Inflammatory macrophage treated with lipopolysaccharide for 4 hours (primary cell): ENCODE data around the gene ST6GALNAC1.

Experiments
- DNase-seq: peaks from one replicate; pipeline ENCODE4 v3.0.0-alpha.2; 2020

ST6GALNAC1 gene, protein sequence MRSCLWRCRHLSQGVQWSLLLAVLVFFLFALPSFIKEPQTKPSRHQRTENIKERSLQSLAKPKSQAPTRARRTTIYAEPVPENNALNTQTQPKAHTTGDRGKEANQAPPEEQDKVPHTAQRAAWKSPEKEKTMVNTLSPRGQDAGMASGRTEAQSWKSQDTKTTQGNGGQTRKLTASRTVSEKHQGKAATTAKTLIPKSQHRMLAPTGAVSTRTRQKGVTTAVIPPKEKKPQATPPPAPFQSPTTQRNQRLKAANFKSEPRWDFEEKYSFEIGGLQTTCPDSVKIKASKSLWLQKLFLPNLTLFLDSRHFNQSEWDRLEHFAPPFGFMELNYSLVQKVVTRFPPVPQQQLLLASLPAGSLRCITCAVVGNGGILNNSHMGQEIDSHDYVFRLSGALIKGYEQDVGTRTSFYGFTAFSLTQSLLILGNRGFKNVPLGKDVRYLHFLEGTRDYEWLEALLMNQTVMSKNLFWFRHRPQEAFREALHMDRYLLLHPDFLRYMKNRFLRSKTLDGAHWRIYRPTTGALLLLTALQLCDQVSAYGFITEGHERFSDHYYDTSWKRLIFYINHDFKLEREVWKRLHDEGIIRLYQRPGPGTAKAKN

DNA sequence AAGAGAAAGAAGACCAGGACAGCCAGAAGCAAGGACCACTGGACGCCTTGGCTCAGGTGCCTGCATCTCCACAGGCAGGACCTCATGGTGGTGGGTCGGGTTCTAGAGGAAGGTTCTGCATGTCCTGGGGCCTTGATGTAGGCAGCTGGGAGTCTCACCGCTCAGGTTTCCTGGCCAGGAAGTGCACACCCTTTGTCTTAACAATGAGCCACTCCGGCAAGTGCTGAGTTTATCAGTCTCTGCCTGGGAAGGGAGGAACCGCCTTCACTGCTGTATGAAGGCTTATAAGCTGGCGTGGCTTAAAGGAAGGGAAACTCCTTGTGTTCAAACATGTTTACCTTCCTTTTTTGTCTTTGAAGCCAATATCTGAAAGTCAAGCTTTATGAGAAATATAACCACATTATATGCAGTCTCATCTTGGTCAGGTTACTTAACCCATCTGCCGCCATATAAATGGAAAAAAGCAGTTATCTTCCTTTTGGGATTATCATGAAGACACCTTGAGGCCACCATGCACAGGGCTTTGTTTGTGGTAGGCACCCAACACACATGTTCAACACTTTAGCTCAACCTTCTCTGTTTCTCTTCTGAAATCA, at the start of gene ST6GALNAC1:
Gene ST6GALNAC1 (minus strand): TSS at position 205 of the 596 bp plus-strand sequence. CDS start 119 bp downstream, at position 86.
- no peak for DNase-seq

- no peak for DNase-seq
Observed at GRCh38 chr17:76691379-76692191, 48.0 kb upstream of the ST6GALNAC1 start.

DNA sequence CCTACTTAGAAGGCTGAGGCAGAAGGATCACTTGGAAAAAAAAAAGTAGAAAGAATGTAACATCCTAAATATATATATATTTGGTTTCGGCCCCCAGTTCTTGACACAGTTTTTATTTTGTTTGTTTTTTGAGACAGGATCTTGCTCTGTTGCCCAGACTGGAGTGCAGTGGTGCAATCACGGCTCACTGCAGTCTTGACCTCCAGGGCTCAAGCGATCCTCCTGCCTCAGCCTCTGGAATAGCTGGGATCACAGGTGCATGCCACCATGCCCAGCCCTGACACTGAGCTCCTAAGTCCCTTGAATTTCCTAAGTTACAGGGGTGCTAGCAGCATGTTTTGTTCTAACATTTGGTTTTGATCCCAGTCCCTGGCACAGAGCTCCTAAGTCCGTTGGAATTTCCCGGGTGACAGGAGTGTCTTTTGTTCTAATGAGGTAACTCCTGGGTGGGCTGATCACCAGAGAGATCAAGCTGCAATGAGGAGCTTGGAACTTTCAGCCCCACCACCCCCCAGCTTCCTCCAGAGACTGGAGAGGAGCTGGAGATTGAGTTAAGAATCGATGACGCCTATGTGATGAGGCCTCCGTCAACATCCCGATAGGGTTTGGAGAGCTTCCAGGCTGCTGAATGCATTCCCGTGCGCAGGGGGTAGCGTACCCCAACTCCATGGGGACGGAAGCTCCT, 47.2 kb upstream of the ST6GALNAC1 start:
- DNase-seq: no peak

DNA sequence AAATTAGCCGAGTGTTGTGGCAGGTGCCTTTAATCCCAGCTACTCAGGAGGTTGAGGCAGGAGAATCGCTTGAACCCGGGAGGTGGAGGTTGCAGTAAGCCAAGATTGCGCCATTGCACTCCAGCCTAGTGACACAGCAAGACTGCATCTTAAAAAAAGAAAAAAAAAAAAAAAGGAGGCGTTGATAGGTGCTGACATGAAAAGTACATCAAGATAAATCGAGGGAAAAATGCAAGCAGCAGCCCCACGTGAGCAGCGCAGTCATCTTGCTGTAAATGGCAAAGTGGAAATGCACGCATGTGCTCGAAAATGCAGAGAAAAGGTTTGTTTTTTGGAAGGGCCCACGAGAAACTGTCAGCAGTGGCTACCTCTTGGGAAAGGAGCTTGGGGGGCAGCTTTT, 46.3 kb upstream of the ST6GALNAC1 start:
- DNase-seq: no peak

GRCh38 chr17:76688165-76688622, 44.6 kb upstream of the ST6GALNAC1 start:
- DNase-seq: no peak

GRCh38 chr17:76687298-76688164, 44.0 kb upstream of the ST6GALNAC1 start:
- no peak for DNase-seq

GRCh38 chr17:76686538-76687297, 43.2 kb upstream of the ST6GALNAC1 start:
- no peak for DNase-seq

- no peak for DNase-seq
Observed at GRCh38 chr17:76685846-76686245, 42.3 kb upstream of the ST6GALNAC1 start.

DNA sequence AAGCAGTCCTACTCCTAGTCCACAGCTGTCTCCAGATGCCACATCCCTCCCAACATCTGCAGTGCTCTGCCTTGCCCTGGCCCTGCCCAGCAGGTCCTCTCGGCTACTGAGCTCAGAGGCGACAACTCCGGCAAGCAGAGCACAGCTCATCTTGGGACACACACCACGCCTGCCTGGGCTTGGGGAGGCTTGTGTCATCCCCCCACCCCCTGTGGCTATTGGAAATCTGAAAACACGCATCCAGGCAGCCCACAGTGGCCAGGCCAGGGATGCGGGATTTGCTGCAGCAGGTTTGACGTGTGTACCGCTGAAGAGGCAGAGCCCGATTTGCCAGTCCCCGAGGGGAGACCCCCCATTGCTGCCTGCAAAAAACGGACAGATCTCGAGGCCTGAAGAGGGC, 41.8 kb upstream of the ST6GALNAC1 start:
- no peak for DNase-seq

- DNase-seq: no peak
Observed at GRCh38 chr17:76684756-76685155, 41.2 kb upstream of the ST6GALNAC1 start.

GRCh38 chr17:76683921-76684745, 40.6 kb upstream of the ST6GALNAC1 start:
- DNase-seq: no peak

DNA sequence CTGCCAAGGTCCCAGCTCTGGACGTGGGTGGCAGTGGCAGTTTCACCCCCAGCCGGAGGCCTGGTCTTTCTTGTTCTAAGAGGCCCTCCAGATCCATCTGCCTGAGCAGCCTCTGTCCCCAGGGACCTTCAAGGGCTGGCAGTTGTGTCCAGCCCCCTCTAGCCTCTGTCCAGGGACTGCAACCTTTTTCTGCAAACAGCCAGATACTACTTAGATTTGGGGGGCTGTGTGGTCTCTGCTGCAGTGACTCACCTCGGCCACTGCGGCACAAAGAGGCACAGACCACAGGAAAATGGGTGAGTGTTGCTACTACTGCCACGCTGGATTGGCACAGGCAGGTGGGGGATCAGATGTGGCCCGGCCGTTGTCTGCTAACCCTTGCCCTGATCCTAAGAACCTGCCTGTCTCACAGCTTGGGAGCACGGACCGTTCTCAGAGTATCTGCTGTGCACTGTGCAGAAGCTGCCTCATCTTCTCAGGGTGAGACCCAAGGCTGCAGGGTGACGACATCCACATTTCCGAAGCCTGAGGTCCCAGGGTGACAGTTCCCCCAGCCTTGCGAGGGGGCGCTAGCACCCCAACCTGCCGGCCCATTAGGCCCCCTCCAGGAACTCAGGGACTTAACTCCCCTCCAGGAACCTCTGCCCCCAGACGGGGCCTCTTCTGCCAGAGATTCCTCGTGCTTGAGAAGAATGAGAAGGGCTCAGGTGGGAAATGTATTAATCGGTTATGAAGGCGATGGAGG, 39.6 kb upstream of the ST6GALNAC1 start:
- DNase-seq: no peak

DNA sequence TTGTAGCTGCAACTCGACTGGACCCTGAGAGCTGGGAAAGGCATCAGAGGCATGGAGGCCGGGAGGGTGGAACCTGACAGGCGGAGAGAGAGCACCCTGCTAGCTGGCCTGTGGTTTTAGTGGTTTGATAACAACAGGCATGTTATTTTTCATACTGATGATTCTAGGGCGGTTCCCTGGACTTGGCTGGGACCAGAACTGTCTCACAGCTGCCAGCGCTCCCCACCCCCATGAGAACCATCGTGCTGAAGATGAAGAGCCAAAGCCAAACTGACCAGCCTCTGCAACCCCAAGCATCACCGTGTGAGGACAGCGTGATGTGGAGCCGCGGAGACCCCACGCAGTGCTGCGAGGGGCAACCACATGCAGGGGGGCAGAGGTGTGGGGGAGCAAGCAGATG, 38.7 kb upstream of the ST6GALNAC1 start:
- DNase-seq: no peak

DNA sequence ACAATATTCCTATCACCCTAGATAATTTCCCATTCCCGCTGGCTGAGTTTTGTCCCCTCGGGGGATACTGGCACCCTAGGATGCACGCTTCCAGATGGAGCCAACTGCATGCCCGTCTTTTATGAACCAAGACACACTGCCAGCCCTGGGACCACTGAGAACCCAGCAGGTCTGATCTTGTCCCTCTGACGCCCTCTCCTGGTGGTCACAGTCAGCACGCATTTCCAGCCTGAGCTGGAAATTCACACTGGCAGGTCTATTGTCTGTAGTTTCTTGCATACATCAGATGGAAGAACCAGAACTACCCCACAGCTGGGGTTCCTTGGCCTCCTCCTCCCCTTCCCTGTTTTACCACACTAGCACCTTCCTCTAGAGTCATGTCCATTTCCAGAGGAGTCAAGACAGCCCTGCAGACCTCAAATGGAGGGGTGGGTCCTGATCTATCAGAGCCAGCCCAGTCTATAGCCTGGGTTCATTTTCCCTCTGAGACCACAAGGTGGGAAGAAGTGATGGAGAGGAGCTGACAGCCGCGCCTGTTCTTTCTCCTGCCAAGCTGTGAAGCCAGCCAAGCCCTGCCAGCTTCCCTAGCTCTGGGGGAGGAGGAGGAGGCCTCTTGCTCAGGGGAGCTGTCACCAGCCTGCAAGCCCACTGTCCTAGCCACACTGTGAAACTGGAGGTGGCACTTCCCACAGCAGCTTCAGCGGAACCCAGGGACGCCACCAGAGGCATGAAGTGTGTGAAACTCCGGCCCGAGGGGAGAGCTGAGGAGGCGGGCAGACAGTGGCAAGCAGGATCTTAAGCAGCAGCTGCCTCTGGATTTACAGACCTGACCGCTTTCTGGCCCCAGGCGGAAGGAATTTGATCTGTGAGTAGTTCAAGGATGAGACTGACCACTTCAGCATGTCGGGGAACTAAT, 37.9 kb upstream of the ST6GALNAC1 start:
- DNase-seq: peak; percentile 58

DNA sequence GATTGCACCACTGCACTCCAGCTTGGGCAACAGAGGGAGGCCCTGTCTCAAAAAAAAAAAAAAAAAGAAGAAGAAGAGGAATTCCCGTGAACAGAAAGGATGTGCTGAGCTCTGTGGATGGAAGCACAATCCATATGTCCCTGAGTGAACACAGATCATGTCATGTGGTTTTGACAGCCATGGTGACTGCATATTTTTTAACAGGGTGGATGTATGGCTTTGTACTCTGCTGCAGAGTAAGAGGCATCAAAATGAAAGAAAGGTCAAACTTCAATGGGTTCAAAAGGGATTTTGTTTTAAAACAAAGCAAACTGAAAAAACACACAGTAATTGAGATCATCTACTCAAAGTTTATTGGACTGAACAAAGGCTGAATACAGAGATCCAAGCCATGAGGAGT, 35.7 kb upstream of the ST6GALNAC1 start:
- DNase-seq: peak; percentile 38

- no peak for DNase-seq
Observed at GRCh38 chr17:76678330-76678729, 34.8 kb upstream of the ST6GALNAC1 start.

DNA sequence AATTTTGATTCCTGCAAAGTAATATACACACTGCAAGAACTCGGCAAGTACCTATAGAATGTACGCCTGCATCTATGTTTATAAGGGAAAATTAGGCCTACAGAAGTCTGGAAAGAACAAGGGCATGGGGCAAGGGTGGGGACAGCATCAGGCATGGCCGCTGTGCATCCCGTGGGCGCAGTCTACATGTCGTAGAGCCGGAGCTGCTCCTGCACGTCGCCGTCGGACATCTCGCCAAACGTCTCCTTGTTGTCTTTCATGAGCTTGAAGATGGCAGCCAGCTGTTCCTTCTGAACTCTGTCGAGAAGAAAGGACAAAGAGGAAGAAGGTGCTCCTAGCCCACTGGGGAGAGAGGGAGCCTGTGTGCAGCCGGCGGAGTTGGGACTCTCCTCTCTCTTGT, 33.8 kb upstream of the ST6GALNAC1 start:
- DNase-seq: no peak

DNA sequence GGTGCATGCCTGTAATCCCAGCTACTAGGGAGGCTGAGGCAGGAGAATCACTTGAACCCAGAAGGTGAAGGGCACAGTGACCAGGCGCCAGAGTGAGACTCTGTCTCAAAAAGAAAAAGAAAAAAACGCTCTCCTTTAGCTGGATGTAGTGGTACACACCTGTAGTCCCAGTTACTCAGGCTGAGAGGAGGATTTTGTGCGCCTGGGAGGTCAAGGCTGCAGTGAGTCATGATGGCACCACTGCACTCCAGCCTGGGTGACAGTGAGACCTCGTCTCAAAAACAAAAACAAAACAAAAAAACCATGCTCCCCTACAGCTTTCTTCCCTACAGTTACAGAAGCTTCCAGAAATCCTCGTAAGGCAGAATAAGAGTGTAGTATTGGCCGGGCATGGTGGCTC, 33.1 kb upstream of the ST6GALNAC1 start:
- DNase-seq: no peak
